NCI-H2196 treated with DMSO at 0.1 percent for 48 hours (cell line): Measurements from ENCODE around the gene TRIM66.
"Not testable (repeated sequence)": the region's sequence is repeated elsewhere in the genome, so short reads cannot be mapped to it uniquely, and the experiment has no call there.

Experiments used
- DNase-seq: peaks from one replicate; lab custom pipeline; 2025; ENCODE audit not compliant: unreplicated experiment; lab: John Stamatoyannopoulos, UW

Gene TRIM66

DNA sequence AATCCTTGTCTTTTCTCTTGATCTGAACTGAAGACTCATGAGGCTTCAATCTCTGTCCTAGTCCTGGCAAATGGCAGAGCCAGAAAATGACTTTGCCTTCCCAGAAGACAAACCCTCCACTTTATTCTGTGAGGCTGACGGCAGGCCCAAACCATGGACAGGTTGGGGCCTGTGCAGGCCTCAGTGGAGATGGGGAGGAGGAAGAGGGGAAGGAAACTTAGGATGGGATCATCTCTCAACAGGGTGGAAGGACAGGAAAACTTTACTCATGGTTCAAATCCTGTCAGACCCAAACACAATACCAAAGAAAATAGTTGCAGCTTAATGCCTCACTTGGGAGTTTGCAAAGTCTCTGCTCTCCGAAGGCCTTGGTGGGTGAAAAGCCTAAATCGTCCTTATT is 10.0 kb upstream of the TRIM66 start:
- no peak for DNase-seq

DNA sequence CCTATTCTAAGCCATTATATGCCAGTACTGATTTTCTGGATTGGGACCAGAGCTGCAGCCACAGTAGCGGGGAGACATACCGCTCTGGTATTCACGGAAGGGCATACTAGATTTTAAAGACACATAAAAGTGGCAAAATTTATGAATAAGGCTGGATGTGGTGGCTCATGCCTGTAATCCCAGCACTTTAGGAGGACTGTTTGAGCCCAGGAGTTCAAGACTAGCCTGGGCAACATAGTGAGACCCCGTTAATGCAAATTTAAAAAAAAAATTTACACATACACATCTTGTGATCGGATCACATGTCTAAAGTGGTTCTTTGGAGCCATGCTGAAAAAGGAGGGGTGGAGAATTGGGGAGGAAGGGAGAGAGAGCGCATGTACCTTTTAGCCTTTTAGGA is 9.1 kb upstream of the TRIM66 start:
- DNase-seq: no peak

DNA sequence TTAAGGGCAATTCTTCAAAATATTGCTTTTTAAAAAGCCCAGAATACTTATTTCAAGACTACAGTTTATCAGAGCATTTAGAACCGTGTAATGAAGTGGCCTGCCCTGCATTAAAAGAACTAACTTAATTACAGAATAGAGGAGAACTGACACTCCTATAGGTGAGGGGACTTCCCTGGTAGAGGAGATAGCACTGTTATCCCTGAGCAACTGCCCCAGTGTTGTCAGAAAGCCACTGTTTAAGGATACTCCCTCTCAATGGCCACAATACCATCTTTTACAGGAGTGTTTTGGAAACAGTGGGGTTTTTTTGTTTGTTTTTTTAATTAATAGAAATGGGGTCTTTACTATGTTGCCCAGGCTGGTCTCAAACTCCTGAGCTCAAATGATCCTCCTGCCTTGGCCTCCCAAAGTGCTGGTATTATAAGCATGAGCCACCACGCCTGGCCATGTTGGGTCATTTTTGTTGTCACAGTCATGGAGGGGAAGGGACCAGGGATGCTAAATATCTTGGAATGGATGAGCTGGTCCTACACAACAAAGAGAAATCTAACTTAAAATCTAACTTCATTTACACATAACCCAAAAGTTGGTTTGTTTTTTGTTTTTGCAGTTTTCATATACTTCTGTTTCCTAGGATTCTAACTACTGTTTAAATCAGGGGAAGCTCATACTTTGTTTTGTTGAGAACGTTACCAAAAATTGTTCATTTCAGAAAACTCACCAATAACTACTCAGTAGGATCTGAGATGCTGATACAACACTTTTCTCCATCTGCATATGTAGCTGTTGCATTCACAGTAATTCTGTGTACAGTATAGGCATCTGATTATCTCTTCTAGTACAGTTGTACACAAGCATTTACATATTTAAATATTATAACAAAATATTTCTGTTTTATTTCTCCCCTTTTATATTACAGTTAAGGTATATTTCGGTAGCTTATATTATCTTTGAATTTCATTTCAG is 8.2 kb upstream of the TRIM66 start:
- DNase-seq: no peak

DNA sequence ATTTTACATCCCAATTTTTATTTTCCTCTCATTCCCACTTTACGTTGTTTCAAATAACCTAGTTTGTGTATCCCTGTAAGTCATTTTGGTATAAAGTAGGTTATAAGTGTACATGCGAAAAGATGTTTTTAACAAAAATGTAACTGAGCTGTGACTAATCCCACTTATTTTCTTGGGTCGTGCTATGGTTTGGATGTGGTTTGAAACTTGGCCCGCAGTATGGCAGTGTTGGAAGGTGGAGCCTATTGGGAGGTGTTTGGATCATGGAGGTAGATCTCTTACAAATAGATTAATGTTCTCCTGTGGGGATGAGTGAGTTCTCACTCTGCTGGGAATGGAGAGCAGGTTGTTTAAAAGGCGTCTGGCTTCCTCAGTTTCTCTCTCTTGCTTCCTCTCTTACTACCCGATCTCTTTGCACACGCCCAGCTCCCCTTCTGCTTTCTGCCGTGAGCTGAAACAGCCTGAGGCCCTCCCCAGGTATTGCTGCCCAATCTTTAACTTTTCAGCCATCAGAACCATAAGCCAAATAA is 7.3 kb upstream of the TRIM66 start:
- no peak for DNase-seq

DNA sequence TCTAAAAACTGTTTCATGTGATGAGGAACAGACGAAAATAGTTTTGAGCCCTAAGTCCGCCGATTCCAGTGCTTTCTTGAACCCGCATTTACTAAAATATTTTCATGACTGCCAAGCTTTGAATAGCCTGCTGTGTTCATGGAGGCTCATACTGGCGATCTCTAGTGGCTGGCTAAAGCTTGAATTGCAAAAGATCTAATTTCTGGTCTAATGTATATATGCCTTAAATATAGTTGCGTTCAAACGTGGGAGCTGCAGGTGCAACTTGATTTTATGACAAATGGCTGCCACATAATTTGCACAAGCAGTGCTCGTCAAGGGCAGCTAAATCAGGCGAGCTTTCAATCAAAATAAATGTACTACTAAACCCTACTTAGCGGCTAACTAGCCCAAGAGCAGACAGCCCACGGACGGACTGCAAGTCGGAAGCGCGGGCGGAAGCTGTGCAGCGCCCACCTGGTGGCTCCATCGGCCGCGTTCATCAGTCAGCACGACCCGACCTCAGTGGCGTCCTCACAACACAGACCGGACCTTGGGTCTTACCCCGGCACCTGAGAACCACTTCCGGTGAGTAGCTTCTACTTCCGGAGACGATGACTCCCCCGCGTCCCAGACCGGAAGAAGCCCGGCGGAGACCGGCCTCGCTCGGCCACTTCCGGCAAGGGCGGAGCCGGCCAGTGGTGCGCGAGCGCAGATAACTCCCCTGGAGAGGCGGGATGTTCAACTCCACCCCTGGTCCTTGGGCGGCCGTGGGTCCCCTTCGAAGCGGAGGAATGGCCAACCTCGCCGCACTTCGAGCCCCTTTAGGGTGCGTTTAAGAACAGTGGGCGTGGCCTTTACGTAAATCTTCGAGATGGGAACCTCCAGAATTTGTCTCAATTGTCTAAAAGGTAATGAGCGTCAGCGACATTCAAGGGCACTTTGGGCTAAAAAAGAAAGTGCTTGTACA is 6.2 kb upstream of the TRIM66 start:
- peak; percentile 97 for DNase-seq

DNA sequence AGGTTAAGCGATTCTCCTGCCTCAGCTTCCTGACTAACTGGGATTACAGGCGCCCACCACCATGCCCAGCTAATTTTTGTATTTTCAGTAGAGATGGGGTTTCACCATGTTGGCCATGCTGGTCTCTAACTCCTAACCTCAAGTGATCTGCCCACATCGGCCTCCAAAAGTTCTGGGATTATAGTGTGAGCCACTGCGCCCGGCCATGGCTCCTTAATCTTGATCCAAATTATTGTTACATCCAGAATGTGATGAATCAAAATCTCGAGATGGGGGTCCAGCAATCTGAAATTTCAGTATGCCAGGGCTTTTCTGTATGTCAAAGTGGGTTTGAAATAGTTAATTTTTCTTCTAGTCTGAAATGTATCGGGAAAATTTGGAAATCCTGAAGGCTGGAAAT is 3.9 kb upstream of the TRIM66 start:
- DNase-seq: no peak

DNA sequence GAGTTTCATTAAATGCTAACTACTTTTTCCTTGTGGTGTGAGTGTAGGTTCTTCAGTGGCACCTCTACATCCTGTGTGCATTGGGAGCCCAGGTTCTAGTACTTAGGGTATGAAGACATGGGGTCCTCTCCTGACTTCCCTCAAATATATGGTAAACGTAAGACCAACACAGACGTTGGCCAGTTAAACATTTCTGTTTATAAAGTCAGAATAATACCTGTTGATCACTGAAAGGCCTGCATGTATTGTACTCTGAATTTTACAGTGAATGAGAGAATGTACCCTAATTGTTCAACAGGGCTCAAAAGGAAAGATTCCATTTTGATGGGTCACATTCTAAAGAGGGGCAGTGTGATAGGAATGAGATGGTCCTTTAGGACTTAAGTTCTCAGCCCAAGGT is 3.4 kb upstream of the TRIM66 start:
- no peak for DNase-seq

DNA sequence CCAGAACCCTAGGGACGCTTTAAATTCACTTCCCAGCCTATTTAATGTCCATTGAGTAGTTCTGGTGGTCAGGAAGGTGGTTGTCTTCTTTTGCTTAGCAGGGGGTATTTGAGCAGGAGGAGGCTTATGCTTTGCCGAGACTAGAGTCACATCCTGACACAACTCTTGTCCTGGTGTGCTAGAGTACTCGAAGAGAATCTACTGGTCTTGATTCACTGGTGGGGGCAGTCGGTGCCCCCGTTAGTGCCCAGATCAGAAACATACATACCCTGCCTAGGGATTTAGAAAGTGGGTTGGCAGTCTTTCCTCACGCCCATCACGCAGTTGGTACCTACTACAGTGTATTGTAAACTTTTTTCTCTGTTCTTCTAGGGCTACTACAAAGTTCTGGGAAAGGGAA is 2.8 kb upstream of the TRIM66 start:
- no peak for DNase-seq

DNA sequence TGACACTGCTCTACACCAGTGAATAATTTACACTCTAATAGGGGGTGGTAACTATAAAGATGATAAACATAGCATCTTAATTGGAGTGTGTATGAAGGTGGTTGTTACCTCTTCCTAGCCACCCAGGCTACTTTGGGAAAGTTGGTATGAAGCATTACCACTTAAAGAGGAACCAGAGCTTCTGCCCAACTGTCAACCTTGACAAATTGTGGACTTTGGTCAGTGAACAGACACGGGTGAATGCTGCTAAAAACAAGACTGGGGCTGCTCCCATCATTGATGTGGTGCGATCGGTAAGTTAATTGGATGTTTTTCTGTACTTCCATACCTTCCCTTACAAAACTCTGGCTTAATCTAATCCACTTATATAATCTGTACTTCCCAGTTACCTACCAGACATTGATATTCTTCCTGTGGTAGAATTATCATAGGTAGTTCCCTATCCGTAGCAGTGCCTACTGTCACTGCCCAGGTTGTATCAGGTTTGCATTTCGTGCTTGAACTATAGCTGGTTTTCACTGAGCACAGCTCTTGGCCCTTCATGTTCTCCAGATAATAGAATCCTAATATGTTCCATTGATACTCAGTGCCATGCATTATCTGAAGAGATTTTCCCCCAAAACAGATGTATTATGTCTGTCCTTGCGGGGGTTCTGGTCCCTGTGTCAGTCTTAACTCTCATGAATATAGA is 2.3 kb upstream of the TRIM66 start:
- no peak for DNase-seq

DNA sequence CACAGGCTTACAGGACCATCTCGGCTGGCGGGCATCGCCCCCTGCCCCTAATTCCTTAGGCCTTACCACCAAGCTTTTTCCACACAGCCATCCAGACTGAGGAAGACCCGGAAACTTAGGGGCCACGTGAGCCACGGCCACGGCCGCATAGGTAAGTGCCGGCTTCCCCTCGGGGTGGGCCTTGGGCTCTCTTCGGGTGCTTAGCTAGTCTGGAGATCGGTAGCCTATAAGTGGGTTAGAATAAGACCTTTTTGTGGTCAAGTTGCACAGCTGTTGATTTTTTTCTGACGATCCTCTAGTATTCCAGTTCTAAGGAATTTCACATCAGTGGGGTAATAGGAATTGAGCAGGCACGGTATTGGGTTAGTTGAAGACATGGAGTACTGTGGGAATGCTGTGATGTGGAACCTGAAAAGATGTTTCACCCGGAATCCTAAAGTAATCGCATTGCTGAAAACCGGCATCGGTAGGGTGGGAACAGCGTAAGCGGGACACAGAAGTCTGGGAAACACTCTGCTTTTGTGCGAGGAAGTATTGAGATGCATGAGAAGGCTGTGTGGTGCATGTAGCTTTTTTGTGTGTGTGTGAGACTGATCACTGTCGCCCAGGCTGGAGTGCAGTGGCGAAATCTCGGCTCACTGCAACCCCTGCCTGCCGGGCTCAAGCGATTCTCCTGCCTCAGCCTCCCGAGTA is 796 bp upstream of the TRIM66 start:
- DNase-seq: no peak

DNA sequence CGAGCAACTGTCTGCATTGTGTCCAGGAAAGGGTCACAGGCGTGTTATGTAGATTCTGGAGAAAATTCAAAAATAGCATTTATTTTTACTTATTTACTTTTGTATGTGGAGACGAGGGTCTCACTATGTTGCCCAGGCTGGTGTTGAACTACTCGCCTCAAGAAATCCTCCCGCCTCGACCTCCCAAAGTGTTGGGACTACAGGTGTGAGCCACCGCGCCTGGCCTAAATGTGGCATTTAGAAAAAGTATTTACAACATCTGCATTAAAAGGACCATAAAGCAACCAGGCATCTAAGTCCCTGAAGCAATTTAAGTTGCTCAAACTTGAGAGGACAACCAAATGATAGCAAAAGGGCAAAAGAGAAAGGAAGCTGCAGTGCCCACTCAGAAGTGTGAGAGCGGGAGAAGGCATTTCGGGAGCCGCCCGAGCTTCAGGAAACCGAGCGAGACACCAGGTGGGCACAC is 595 bp downstream of the TRIM66 start:
- DNase-seq: no peak

DNA sequence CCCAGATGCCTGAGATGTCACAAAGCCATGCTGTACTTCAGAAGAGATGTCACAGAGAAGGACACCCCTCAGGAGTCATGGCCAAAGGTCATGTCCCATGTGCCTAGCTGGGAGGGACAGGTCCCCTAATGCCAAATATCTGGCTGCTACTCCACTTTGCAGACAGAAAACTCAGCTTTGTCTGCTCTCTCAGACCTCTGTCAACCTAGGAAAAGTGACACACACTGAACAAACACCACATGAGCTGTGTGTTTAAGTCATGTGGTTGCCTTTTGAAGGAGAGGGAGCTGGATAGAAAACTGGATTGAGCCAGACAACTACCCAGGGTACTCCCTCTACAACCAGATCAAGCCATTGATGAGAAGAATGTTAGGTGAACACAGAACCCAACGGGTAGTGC is 3.5 kb downstream of the TRIM66 start:
- no peak for DNase-seq

DNA sequence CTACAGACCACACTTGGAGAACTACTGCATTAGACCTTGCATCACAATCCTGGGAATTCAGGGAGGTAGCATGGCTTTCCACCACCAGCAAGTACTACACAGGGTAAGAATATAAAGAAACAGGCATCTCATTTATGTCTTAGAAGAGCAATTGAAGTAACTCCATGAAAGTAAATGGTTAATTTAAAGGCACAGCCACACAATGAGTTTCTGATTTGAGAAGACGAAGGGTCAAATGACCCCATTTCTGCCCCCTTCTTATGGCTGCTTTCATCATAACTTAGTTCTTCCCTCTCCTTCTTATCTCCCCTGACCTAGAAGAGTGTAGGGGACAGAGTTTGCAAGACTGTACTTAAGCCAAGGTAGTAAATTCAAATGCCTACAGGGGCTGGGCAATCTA is 6.0 kb downstream of the TRIM66 start:
- no peak for DNase-seq

DNA sequence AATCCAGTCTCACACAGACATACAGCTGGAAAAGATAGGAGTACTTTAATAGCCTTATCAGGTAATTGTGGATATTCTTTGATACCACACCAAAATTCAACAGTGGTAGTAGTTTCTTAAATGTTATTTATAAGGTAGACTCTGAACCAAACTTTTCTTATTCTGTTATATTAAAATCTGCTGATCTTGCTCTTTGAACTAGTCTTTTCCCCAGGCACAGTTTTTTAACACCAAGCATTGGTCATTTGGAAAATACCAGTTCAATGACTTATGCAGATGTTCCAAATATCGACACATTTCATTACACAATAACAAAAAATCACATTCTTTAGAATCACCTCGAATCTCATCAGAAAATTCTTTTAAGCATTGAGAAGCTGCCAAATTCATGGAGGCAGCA is 7.6 kb downstream of the TRIM66 start:
- DNase-seq: no peak

DNA sequence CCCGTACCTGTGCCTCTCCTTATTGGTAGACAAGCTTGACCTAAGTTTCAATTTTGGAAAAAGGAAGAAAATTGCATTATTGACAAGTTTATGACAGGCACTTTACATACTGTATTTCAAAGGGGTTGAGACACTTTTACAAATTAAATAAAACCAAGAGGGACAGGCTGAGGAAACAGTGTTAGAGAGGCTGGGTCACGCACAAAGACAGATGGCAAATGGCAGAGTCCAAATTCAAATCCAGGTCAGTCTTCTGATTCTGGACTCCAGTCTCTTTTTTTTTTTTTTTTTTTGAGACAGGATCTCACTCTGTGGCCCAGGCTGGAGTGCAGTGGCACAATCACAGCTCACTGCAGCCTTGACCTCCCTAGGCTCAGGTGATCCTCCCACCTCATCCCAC is 10.1 kb downstream of the TRIM66 start:
- no peak for DNase-seq

DNA sequence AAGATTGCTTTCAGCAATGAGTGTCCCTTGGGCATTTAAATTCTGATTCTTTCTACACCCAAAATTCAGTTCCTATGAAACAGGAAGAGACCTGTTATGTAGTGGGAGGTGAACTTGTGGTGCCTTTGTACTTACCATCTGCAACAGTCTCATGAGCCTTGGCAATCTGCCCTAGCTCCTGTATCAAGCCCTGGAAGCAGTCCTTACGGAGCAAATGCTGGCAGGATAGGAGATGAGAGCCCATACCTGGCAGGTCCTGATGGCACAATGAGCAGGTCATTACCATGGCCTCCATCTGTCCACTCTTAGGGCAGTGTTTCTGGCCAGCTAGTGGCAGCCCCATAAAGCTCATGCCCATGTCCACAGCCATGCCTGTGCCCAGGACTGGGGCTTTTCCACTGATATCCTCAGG is 10.8 kb downstream of the TRIM66 start:
- no peak for DNase-seq

DNA sequence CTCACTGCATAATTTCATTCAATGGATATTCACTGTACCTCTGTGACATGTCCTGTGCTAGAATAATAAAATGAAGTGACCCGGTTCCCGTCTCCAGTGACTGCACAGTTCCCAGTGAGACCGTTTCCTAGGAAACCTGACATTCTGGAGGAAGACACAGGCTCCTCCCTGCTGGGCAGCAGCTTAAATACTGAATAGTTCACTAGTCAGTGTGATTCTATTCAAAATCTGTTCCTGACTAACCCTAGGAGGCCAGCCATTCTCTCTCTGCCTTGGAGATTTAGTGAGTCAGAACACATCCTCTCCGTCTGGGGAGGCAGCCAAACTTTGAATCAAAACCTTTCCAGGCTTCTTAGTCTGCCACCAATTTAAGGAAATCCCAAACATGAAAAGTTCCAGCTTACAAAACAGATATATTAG is 11.3 kb downstream of the TRIM66 start:
- peak; percentile 20 for DNase-seq

DNA sequence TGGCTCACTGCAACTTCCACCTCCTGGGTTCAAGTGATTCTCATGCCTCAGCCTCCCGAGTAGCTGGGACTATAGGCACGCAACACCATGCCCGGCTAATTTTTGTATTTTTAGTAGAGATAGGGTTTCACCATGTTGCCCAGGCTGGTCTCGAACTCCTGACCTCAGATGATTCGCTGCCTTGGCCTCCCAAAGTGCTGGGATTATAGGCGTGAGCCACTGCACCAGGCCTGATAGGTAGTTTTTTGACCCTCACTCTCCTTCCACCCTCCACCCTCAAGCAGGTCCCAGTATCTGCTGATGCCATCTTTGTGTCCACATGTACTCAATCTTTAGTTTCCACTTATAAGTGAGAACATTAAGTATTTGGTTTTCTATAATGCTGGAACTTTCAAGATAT is 12.4 kb downstream of the TRIM66 start:
- not testable (repeated sequence) for DNase-seq

DNA sequence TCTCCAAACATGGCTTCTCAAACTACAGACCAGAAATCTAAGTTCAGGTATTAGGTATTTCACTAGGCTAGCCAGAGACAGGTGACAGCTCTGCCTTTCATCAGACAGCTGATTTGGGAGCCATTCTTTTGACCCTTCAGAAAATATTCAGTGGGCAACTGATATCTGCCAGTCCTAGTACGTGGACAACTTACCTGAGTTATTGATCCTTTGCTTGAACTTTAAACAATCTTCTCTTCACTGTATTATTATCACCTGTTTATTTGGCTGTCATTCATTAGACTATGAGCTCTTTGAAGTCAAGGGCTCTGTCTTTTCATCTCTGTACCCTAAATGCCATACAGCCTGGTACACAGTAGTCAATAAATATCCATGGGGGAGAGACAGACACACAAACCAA is 17.2 kb downstream of the TRIM66 start:
- DNase-seq: no peak
